H1 (cell line): Measurements from ENCODE around the gene ACOT12. TPM values are rescaled to one million over a fixed set of nuclear protein-coding genes. Genes with fewer than 3 reads are reported as not detected.

Source experiments
- CTCF ChIA-PET: fragments of 300-600 bp; sonication (Branson Sonifier 250); formaldehyde crosslinking; loops from one replicate; lab custom pipeline; 2021; ENCODE audit not compliant: partially characterized antibody; lab: Charles Lee
- POLR2A ChIA-PET: fragments of 300-600 bp; sonication (Branson Sonifier 250); formaldehyde crosslinking; loops from one replicate; lab custom pipeline; 2021; ENCODE audit warnings: inconsistent platforms; ENCODE audit not compliant: partially characterized antibody; lab: Charles Lee
- DNase-seq, 2 experiments: peaks; one replicate each; pipeline versions ENCODE4 v3.0.0 to v3.0.0-alpha.2; 2010 to 2022; ENCODE audit warnings: low spot score in 2 of 2, low read depth in 1 of 2, mixed read lengths in 1 of 2
- FAIRE-seq: peaks from 2 replicates; lab custom pipeline; 2011; peaks lifted over from hg19 to GRCh38; lab: Jason Lieb, UNC
- H2AFZ ChIP-seq: 2 replicates; pipeline ENCODE4 v1.8.1; 2012; ENCODE audit warnings: low read length, inconsistent platforms
- H2AK5ac ChIP-seq: 2 replicates; pipeline ENCODE4 v1.6.1; 2013; ENCODE audit warnings: low read depth, low read length
- H2BK120ac ChIP-seq: replicated peaks from 2 replicates; pipeline ENCODE3; 2013; ENCODE audit warnings: low read depth, low read length, inconsistent platforms
- H2BK12ac ChIP-seq: 2 replicates; pipeline ENCODE4 v1.6.1; 2013; ENCODE audit warnings: low read depth, low read length
- H2BK15ac ChIP-seq: 2 replicates; pipeline ENCODE4 v1.6.1; 2013; ENCODE audit warnings: low read length
- H2BK20ac ChIP-seq: 2 replicates; pipeline ENCODE4 v1.6.1; 2013; ENCODE audit warnings: low read length
- H2BK5ac ChIP-seq: 2 replicates; pipeline ENCODE4 v1.6.1; 2013; ENCODE audit warnings: low read depth, low read length
- H3K14ac ChIP-seq: 2 replicates; pipeline ENCODE4 v1.6.1; 2013; ENCODE audit warnings: inconsistent platforms; ENCODE audit not compliant: insufficient read length
- H3K18ac ChIP-seq: 2 replicates; pipeline ENCODE4 v1.6.1; 2013; ENCODE audit warnings: low read length; ENCODE audit errors: extremely low read depth
- H3K23ac ChIP-seq: 2 replicates; pipeline ENCODE4 v1.6.1; 2013; ENCODE audit warnings: inconsistent platforms; ENCODE audit not compliant: insufficient read length
- H3K23me2 ChIP-seq: 2 replicates; pipeline ENCODE4 v1.6.1; 2013; ENCODE audit warnings: low read depth, low read length
- H3K27ac ChIP-seq: 2 replicates; pipeline ENCODE4 v1.6.1; 2011; ENCODE audit warnings: low read depth, low read length, inconsistent platforms
- H3K27me3 ChIP-seq, 4 experiments: replicated peaks in 1 of 4; 1 replicate in 1 of 4; 2 replicates in 3 of 4; pipeline versions ENCODE4 v1.6.1 to v1.8.1; 2011 to 2013; ENCODE audit warnings: low read length in 3 of 4, mild to moderate bottlenecking in 3 of 4, inconsistent platforms in 2 of 4, mixed read lengths in 2 of 4, moderate library complexity in 1 of 4; ENCODE audit not compliant: control insufficient read depth in 3 of 4, insufficient read depth in 3 of 4; ENCODE audit errors: extremely low read depth in 1 of 4
- H3K36me3 ChIP-seq, 4 experiments: 2 replicates each; pipeline versions ENCODE4 v1.6.1 to v1.8.1; 2011 to 2013; ENCODE audit warnings: mild to moderate bottlenecking in 4 of 4, low read length in 3 of 4, moderate library complexity in 2 of 4, control low read depth in 1 of 4, inconsistent platforms in 1 of 4; ENCODE audit not compliant: insufficient read depth in 4 of 4, control insufficient read depth in 2 of 4
- H3K4ac ChIP-seq: replicated peaks from 2 replicates; pipeline ENCODE3; 2013; ENCODE audit warnings: low read length, low read depth, mixed read lengths, inconsistent platforms; ENCODE audit not compliant: insufficient read length
- H3K4me1 ChIP-seq, 4 experiments: replicated peaks in 1 of 4; 1 replicate in 1 of 4; 2 replicates in 3 of 4; pipeline versions ENCODE4 v1.6.1 to v1.8.1; 2011 to 2013; ENCODE audit warnings: low read length in 3 of 4, inconsistent platforms in 2 of 4, mixed read lengths in 1 of 4; ENCODE audit not compliant: insufficient read depth in 4 of 4, control insufficient read depth in 3 of 4
- H3K4me2 ChIP-seq, 2 experiments: 2 replicates each; pipeline versions ENCODE4 v1.6.1 to v1.8.1; 2011 to 2013; ENCODE audit warnings: low read depth in 2 of 2, low read length in 2 of 2, control low read depth in 1 of 2, inconsistent platforms in 1 of 2, mild to moderate bottlenecking in 1 of 2; ENCODE audit not compliant: insufficient read depth in 1 of 2
- H3K4me3 ChIP-seq, 4 experiments: fragments of 200-600, 300-600 bp in 1 of 4; sonication (generic), shearing (Covaris generic), sonication (Bioruptor Twin) in 1 of 4; 2 replicates each; pipeline versions ENCODE4 v1.5.1 to v1.8.1; 2011 to 2016; ENCODE audit warnings: low read length in 4 of 4, low read depth in 3 of 4, control low read depth in 2 of 4, inconsistent platforms in 2 of 4, mild to moderate bottlenecking in 2 of 4, mixed read lengths in 1 of 4, moderate library complexity in 1 of 4; ENCODE audit not compliant: insufficient read depth in 2 of 4; ENCODE audit errors: extremely low read depth in 1 of 4
- H3K56ac ChIP-seq: replicated peaks from 2 replicates; pipeline ENCODE3; 2013; ENCODE audit warnings: low read depth, mild to moderate bottlenecking, mixed read lengths, low read length, inconsistent platforms; ENCODE audit not compliant: insufficient read length
- H3K79me1 ChIP-seq: 2 replicates; pipeline ENCODE4 v1.6.1; 2013; ENCODE audit warnings: low read depth, low read length, control low read depth
- H3K79me2 ChIP-seq, 2 experiments: 2 replicates each; pipeline versions ENCODE4 v1.6.1 to v1.8.1; 2012 to 2013; ENCODE audit warnings: low read length in 2 of 2, mild to moderate bottlenecking in 2 of 2, inconsistent platforms in 1 of 2; ENCODE audit not compliant: insufficient read depth in 2 of 2, control insufficient read depth in 1 of 2
- H3K9ac ChIP-seq, 4 experiments: replicated peaks in 1 of 4; 1 replicate in 1 of 4; 2 replicates in 3 of 4; pipeline versions ENCODE4 v1.6.1 to v1.8.1; 2011 to 2013; ENCODE audit warnings: low read depth in 3 of 4, low read length in 3 of 4, control low read depth in 2 of 4, mild to moderate bottlenecking in 2 of 4, moderate library complexity in 2 of 4, inconsistent platforms in 1 of 4; ENCODE audit errors: extremely low read depth in 1 of 4
- H3K9me3 ChIP-seq, 2 experiments: 2 replicates each; pipeline versions ENCODE4 v1.6.1 to v1.8.1; 2012 to 2013; ENCODE audit warnings: mild to moderate bottlenecking in 2 of 2, moderate library complexity in 2 of 2, control low read depth in 1 of 2, inconsistent platforms in 1 of 2, low read depth in 1 of 2, low read length in 1 of 2, mixed read lengths in 1 of 2; ENCODE audit not compliant: insufficient read depth in 2 of 2
- H4K20me1 ChIP-seq, 2 experiments: replicated peaks in 1 of 2; 2 replicates each; pipeline versions ENCODE3 to v1.8.1; 2011 to 2013; ENCODE audit warnings: inconsistent platforms in 2 of 2, low read length in 2 of 2, mild to moderate bottlenecking in 1 of 2; ENCODE audit not compliant: insufficient read depth in 2 of 2, control insufficient read depth in 1 of 2
- H4K5ac ChIP-seq: 2 replicates; pipeline ENCODE4 v1.6.1; 2013; ENCODE audit warnings: low read length, low read depth, mixed read lengths, inconsistent platforms; ENCODE audit not compliant: insufficient read length
- H4K8ac ChIP-seq: 2 replicates; pipeline ENCODE4 v1.8.0; 2013; ENCODE audit warnings: mild to moderate bottlenecking, moderate library complexity, low read length, inconsistent platforms; ENCODE audit not compliant: insufficient read depth; ENCODE audit errors: extremely low read depth
- H4K91ac ChIP-seq: replicated peaks from 2 replicates; pipeline ENCODE3; 2013; ENCODE audit warnings: low read length, mixed read lengths, inconsistent platforms; ENCODE audit not compliant: insufficient read length
- BCL11A ChIP-seq, 2 experiments: IDR thresholded peaks; one replicate each; pipeline ENCODE4 v1.6.1; 2011; ENCODE audit warnings: low read depth in 2 of 2, low read length in 2 of 2, mild to moderate bottlenecking in 2 of 2
- EP300 ChIP-seq, 2 experiments: IDR thresholded peaks; 1 replicate in 1 of 2; 2 replicates in 1 of 2; pipeline ENCODE4 v1.6.1; 2011 to 2012; ENCODE audit warnings: low read depth in 2 of 2, low read length in 2 of 2, mild to moderate bottlenecking in 2 of 2, borderline replicate concordance in 1 of 2, inconsistent platforms in 1 of 2, moderate library complexity in 1 of 2
- FOSL1 ChIP-seq: IDR thresholded peaks from 2 replicates; pipeline ENCODE4 v1.6.1; 2011; ENCODE audit warnings: mild to moderate bottlenecking, low read depth, low read length, moderate library complexity; ENCODE audit not compliant: insufficient read depth
- GABPA ChIP-seq: IDR thresholded peaks from 2 replicates; pipeline ENCODE4 v1.6.1; 2011; ENCODE audit warnings: mild to moderate bottlenecking, low read length, moderate library complexity, borderline replicate concordance; ENCODE audit not compliant: insufficient read depth
- RAD21 ChIP-seq, 2 experiments: IDR thresholded peaks in 1 of 2; conservative IDR thresholded peaks in 1 of 2; 2 replicates each; pipeline ENCODE4 v1.6.1; 2011; ENCODE audit warnings: low read depth in 2 of 2, low read length in 2 of 2, improper control_type of control experiment in 1 of 2, inconsistent platforms in 1 of 2, mild to moderate bottlenecking in 1 of 2, moderate library complexity in 1 of 2
- TAF1 ChIP-seq: IDR thresholded peaks from 2 replicates; pipeline ENCODE4 v1.6.1; 2011; ENCODE audit warnings: mild to moderate bottlenecking, low read depth, low read length
- TBP ChIP-seq: IDR thresholded peaks from 2 replicates; pipeline ENCODE4 v1.6.1; 2011; ENCODE audit warnings: low read depth, low read length, improper control_type of control experiment
- polyA plus RNA-seq, 7 experiments: library from polyadenylated mRNA; depleted of rRNA in 3 of 7; stranded (reverse) in 5 of 7; unstranded in 2 of 7; fragments of >200 nt in 5 of 7; fragments of 200-250 nt in 2 of 7; gene quantifications; 1 replicate in 5 of 7; 2 replicates in 1 of 7; 4 replicates in 1 of 7; pipeline versions ENCODE4 v1.2.1 to v1.2.3, GENCODE V29; 2011 to 2013; ENCODE audit warnings: missing spikeins in 2 of 7, mixed read lengths in 2 of 7
- total RNA-seq: library from RNA; stranded (reverse); fragmentation: NEBNext Ultra II Directional; extraction: Animal tissue kit (Norgen Biotek cat#: 25700); gene quantifications from 2 replicates; pipeline ENCODE4 v1.2.1, GENCODE V29; 2021

Gene ACOT12
- total and polyA plus RNA-seq, 2 of the 8 experiments (the other 6 are each of a cell fraction or from before 2014, with no cell fraction given) = 0.29 TPM; not detected in 1

GRCh38 chr5:81418606-81419005, 24.7 kb upstream of the ACOT12 start:
- CTCF ChIA-PET = interaction anchor here (1.1 kb wide), 1 partner anchor 13 kb away, joined by 4 read pairs; no protein-coding TSS in a partner anchor
- Histone ChIP-seq H2BK120ac (no peak overlapping the region), H3K36me3 (no peaks in the 10 kb centered on the region), H3K9me3 (no peaks in the 10 kb centered on the region), H2AFZ (no peak overlapping the region), H3K27me3 (no peaks in the 10 kb centered on the region), H4K5ac (no peak overlapping the region), H3K23me2 (no peaks in the 10 kb centered on the region), H2BK15ac (no peak overlapping the region), H3K27ac (no peak overlapping the region), H2BK20ac (no peak overlapping the region)
- TF ChIP-seq BCL11A (IDR thresholded peaks at IDR 0.05; ENCODE audit: low read depth in 2 of 2, low read length in 2 of 2) (no peak), FOSL1 (no peak), TAF1 (no peak), RAD21 (IDR thresholded peaks at IDR 0.05 in 1 of 2, conservative IDR thresholded peaks at IDR 0.05 in 1 of 2; ENCODE audit: low read depth in 2 of 2, low read length in 2 of 2) (no peak), EP300 (IDR thresholded peaks at IDR 0.05; ENCODE audit: borderline replicate concordance in 1 of 2, low read depth in 2 of 2, low read length in 2 of 2) (no peak), GABPA (no peak), TBP (no peak)
- TF ChIP-seq, all 59 proteins: peak for 0
- Histone ChIP-seq H2AK5ac (no peak overlapping the region), H3K4me3 (no peak overlapping the region), H3K18ac (no peak overlapping the region), H2BK5ac (no peak overlapping the region), H3K4ac (no peak overlapping the region), H3K14ac (no peak overlapping the region), H4K91ac (no peak overlapping the region), H3K56ac (no peak overlapping the region), H2BK12ac (no peak overlapping the region), H3K9ac (no peak overlapping the region), H3K79me2 (no peaks in the 10 kb centered on the region), H4K20me1 (no peaks in the 10 kb centered on the region), H3K4me1 (no peaks in the 10 kb centered on the region), H3K79me1 (no peaks in the 10 kb centered on the region), H4K8ac (no peak overlapping the region), H3K4me2 (no peak overlapping the region), H3K23ac (no peak overlapping the region)
- POLR2A ChIA-PET = no interaction called here
- no peak for FAIRE-seq
- DNase-seq = no peak
